A172 (cell line): ENCODE measurements around the gene HTR2A. TPM values are rescaled to one million over a fixed set of nuclear protein-coding genes. Genes with fewer than 3 reads are reported as not detected.
"Not testable (repeated sequence)": the region's sequence is repeated elsewhere in the genome, so short reads cannot be mapped to it uniquely, and the experiment has no call there.

Experiments
- DNase-seq: peaks from one replicate; pipeline ENCODE4 v3.0.0-alpha.2; 2015; ENCODE audit warnings: low spot score
- total RNA-seq: library from RNA; depleted of rRNA; stranded (reverse); fragments of >200 nt; shearing (Covaris generic); gene quantifications from 2 replicates; pipeline ENCODE4 v1.2.3, GENCODE V29; 2014; rRNA removed

Gene HTR2A
- total RNA-seq, 1 experiment from 2014 or later, result 0.02 TPM

GRCh38 chr13:46812301-46812797 is 84.5 kb downstream of the HTR2A start:
- no peak for DNase-seq

GRCh38 chr13:46810440-46810839 is 86.4 kb downstream of the HTR2A start:
- DNase-seq, result no peak

- DNase-seq, result not testable (repeated sequence)
Observed at GRCh38 chr13:46804921-46805320, 91.9 kb downstream of the HTR2A start.

GRCh38 chr13:46804391-46804815 is 92.5 kb downstream of the HTR2A start:
- DNase-seq, result peak; percentile 95

GRCh38 chr13:46803586-46803985 is 93.3 kb downstream of the HTR2A start:
- DNase-seq, result no peak

- no peak for DNase-seq
Observed at GRCh38 chr13:46801858-46802257, 95.0 kb downstream of the HTR2A start.

GRCh38 chr13:46799139-46799538 is 97.7 kb downstream of the HTR2A start:
- no peak for DNase-seq

GRCh38 chr13:46797501-46798237 is 99.2 kb downstream of the HTR2A start:
- DNase-seq, result no peak

- DNase-seq, result peak; percentile 86
Observed at GRCh38 chr13:46796515-46797474, 100.1 kb downstream of the HTR2A start, which contains the start of gene ESD. Gene ESD, minus strand, starts transcription at chr13:46797161. Its CDS starts 5,748 bp downstream, at chr13:46791413.

GRCh38 chr13:46796129-46796514 is 100.7 kb downstream of the HTR2A start:
- no peak for DNase-seq

- no peak for DNase-seq
Observed at GRCh38 chr13:46795321-46795720, 101.5 kb downstream of the HTR2A start.

GRCh38 chr13:46783504-46783903 is 113.3 kb downstream of the HTR2A start:
- no peak for DNase-seq

- no peak for DNase-seq
Observed at GRCh38 chr13:46782691-46783090, 114.2 kb downstream of the HTR2A start.

- no peak for DNase-seq
Observed at GRCh38 chr13:46782066-46782465, 114.8 kb downstream of the HTR2A start.

Other genes with a start within 250 kb of the HTR2A start
- 146 and 160 TPM in 2 replicates for gene ESD, start 99.9 kb downstream of the HTR2A start, total RNA-seq